Activated CD4-positive, alpha-beta memory T cell treated with anti-CD3 and anti-CD28 coated beads, Interleukin-2, amount 10 ng/mL, durations not matched to agents 7 days and 5 days (primary cell): ENCODE results near the gene CHGA. TPM values are rescaled to one million over a fixed set of nuclear protein-coding genes. Genes with fewer than 3 reads are reported as not detected.

Experiments used
- CTCF ChIA-PET: fragments of 350-600 bp; sonication (Branson Sonifier 250); formaldehyde crosslinking; loops from one replicate; lab custom pipeline; 2021; ENCODE audit warnings: antibody characterized with exemption, inconsistent platforms; lab: Charles Lee
- POLR2A ChIA-PET: fragments of 350-600 bp; sonication (Branson Sonifier 250); formaldehyde crosslinking; loops from one replicate; lab custom pipeline; 2021; ENCODE audit warnings: antibody characterized with exemption; lab: Charles Lee
- DNase-seq: peaks from one replicate; pipeline ENCODE4 v3.0.0-alpha.2; 2020
- H3K27ac Mint-ChIP-seq: one replicate; pipeline ENCODE4 v1.8.0; 2021; ENCODE audit warnings: mild to moderate bottlenecking, mixed read lengths
- H3K27me3 Mint-ChIP-seq: one replicate; pipeline ENCODE4 v1.8.0; 2021; ENCODE audit warnings: mixed read lengths
- H3K36me3 Mint-ChIP-seq: one replicate; pipeline ENCODE4 v1.8.0; 2021; ENCODE audit warnings: low read depth, mixed read lengths
- H3K4me1 Mint-ChIP-seq: one replicate; pipeline ENCODE4 v1.8.0; 2021; ENCODE audit warnings: mixed read lengths
- H3K4me3 Mint-ChIP-seq: one replicate; pipeline ENCODE4 v1.8.0; 2021; ENCODE audit warnings: mild to moderate bottlenecking, mixed read lengths
- H3K9me3 Mint-ChIP-seq: one replicate; pipeline ENCODE4 v1.8.0; 2021; ENCODE audit warnings: mixed read lengths
- total RNA-seq, 2 experiments: library from RNA; stranded (reverse); gene quantifications; one replicate each; pipeline ENCODE4 v1.2.3, GENCODE V29; 2021

CHGA gene
- total RNA-seq, 2 experiments from 2014 or later: not detected

DNA sequence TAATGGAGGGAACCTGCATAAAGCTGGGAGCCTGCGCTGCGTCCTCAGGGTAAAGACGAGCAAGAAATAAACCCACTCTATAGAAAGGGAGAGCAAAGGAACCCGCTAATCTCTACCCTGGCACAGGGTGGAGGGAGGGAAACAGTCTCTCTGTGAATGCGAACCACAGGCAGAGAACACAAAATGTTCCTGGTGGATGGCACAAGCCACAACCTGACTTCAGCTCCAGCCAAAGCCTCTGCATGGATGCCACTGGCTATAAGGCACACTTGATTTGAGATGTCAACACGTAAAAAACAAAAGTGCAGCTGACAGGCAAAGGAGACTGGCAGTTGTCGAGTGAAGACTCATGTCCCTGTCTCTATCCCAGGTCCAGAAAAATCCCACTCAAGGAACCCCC, 32.4 kb downstream of the CHGA start:
- POLR2A ChIA-PET: no interaction called here
- CTCF ChIA-PET: interaction anchor here (1.0 to 2.6 kb wide), 3 partner anchors 158 to 184 kb away, joined by 4 to 7 read pairs (median 4); no protein-coding TSS in a partner anchor

DNA sequence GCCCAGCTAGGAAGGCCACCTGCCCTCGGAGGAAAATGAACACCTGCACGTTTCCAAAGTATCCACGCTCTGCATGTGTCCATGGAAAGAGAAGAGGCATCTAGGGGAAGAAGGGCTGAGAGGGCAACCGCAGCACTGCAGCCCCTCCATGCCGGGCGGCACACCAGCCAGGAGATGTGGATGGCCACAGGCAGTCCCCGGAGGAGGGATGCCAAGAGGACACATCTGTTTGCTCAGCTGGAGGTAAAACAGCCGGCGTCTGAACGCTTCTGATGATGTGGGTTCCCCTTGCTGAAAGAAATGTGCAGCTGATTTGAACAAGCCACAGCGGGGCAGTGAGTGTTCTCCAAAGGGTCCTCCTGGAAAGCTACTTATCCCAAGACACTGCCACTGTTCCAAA, 34.0 kb downstream of the CHGA start:
- no peaks in the 10 kb centered on the region for H3K36me3 Mint-ChIP-seq
- H3K4me1 Mint-ChIP-seq: no peaks in the 10 kb centered on the region
- POLR2A ChIA-PET: no interaction called here
- no peak for DNase-seq
- no peaks in the 10 kb centered on the region for H3K27me3 Mint-ChIP-seq
- no peaks in the 10 kb centered on the region for H3K9me3 Mint-ChIP-seq
- CTCF ChIA-PET: no interaction called here
- no peak overlapping the region for H3K4me3 Mint-ChIP-seq
- no peak overlapping the region for H3K27ac Mint-ChIP-seq

More for the DNA sequence above, 32.4 kb downstream of the CHGA start:
- Mint-ChIP-seq H3K4me3 (no peak overlapping the region), H3K9me3 (no peaks in the 10 kb centered on the region), H3K36me3 (peaks cover 2% of the 10 kb centered on the region), H3K27me3 (no peaks in the 10 kb centered on the region), H3K27ac (no peak overlapping the region), H3K4me1 (no peaks in the 10 kb centered on the region)
- no peak for DNase-seq

DNA sequence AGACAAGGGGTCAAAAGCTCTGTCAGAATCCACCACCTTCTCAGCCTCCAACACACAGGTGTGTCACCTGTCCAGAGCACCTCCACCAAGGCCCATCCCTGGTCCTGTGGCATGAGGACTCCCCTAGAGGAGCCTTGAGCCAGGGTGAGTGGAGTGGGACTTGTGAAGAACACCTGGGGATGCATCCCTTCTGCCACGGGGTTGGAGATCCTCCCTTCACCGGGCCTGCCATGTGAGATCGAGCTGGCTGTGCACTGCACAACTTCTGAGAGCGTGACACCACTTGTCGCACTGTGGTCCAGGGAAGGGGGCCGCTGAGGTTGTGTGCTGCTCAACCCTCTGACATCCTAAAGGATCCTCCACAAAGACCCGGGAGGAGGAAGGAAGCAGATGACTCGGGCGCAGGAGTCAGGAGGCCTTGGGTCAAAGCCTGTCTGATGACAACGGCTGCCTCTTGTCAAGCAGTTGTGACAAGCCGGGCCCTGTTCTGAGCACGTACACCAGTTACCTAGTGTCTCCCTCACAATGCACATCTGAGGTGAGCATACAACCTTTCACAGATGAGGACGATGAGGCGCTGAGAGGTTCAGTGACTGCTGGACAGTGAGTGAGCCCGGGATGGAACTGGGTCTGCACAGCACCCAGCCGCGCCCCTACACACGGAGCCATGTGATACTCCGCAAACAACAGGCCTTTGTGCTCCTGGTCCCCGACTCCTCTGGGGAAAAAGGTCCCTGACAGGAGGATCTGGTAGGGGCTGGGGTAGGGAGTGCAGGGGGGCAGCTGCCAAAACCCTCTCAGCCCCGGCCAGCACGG, 35.6 kb downstream of the CHGA start:
- H3K4me1 Mint-ChIP-seq: no peaks in the 10 kb centered on the region
- no peak overlapping the region for H3K27ac Mint-ChIP-seq
- H3K36me3 Mint-ChIP-seq: no peaks in the 10 kb centered on the region
- DNase-seq: no peak
- H3K27me3 Mint-ChIP-seq: no peaks in the 10 kb centered on the region
- CTCF ChIA-PET: no interaction called here
- H3K4me3 Mint-ChIP-seq: no peak overlapping the region
- POLR2A ChIA-PET: no interaction called here
- H3K9me3 Mint-ChIP-seq: no peaks in the 10 kb centered on the region

DNA sequence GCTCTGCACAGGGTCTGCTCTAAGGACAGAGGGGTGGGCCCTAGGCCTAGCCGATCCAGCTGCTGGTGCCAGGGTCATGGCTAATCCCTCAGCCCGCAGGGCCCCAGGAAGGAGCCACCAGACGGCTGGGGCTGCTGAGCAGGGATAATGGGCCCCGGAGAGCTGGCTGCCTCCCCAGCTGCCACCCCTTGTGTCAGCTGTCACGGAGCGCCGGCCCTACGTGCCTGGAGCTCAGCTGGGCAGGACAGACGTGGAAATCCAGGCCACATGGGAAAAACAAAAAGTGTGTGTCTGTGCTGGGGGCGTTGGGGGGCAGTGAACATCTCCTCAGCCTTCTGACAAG, 36.2 kb downstream of the CHGA start:
- Mint-ChIP-seq H3K4me1 (no peaks in the 10 kb centered on the region), H3K36me3 (no peaks in the 10 kb centered on the region), H3K27me3 (no peaks in the 10 kb centered on the region), H3K27ac (no peak overlapping the region), H3K4me3 (no peak overlapping the region), H3K9me3 (no peaks in the 10 kb centered on the region)
- ChIA-PET POLR2A (no interaction called here), CTCF (no interaction called here)
- no peak for DNase-seq

DNA sequence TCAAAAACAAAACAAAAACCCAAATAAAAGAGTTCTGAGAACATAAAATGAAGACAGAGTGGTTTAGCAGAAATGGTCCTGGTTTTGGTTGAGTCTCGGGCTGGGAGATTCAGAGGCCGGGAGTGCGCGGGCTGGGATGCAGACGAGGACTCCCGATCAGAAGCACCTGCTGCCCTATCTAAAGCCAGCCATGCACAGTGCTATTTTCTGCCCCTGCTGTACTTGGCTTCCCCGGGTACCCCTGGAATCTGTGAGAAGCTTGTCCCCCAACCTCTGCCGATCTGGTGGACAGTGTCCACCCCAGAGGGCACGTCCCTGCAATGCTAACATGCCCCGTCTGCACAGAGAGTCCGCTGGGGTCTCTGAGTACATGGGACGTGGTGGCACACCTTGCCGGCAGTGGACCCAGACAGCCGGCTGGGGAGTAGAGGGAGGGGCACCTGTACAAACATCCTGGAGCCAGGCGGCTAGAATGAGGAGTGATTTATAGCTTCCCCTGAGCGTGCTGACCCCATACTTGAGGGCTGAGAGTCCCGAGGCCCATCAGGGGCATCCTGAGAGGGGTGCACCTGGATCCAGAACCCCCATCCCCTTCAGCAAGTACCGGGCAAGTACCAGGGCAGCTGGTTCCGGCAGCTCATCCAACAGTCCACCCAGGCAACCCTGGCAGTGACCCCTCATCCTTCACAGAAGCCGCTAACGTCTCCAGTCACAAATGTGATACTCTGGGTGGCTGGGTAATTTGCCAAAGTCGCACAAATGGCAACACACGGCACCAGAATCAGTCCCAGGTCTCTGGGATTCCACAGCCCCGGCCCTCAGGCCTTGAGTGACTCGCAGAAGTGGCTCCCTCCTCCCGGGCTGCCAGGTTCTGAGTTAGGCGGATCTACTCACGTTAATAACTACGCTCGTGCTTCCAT, 37.1 kb downstream of the CHGA start:
- Mint-ChIP-seq H3K4me1 (no peaks in the 10 kb centered on the region), H3K27me3 (no peaks in the 10 kb centered on the region), H3K36me3 (no peaks in the 10 kb centered on the region), H3K9me3 (no peaks in the 10 kb centered on the region), H3K4me3 (no peak overlapping the region), H3K27ac (no peak overlapping the region)
- no peak for DNase-seq
- POLR2A ChIA-PET: no interaction called here
- CTCF ChIA-PET: no interaction called here

DNA sequence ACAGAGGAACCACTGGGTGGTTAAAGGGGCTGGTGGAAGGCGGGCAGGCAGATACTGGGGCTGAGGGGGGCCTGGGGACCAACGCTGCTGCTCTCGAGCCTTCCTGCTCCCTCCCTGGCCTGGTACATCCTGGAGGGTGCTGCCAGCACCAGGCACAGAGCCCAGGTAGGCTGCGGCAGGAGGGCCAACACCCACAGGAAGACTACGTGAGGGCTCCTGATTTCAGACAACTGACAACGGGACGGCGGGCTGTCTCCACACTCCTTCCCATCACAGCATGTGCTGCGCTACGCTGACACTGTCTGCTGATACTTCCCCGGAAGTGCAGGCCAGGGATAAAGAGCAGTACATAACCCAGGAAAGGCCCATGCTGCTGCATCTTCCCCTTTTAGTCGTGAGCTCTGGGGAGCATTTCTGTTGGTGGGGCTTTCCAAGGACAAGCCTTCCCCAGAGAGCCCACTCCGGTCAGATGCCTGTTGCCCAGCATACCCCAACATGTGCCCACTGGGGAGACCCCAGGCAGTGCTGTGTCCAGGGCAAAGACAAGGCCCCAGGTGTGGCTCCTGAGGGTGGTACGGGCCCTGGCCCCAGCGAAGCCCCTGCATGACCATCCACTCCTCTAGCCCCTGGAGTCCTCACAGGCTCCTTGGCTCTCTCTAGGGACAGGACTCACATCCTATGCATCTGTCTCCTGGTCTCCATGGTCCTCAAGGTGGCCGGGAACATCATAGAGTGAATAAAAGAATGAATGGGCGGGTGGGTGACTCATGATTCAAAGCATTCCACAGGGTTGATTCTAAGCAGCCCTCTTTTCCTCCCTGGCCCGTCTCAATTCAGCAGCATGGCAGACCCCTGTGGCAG, 38.0 kb downstream of the CHGA start:
- CTCF ChIA-PET: no interaction called here
- no peaks in the 10 kb centered on the region for H3K36me3 Mint-ChIP-seq
- no peak overlapping the region for H3K4me3 Mint-ChIP-seq
- no peaks in the 10 kb centered on the region for H3K4me1 Mint-ChIP-seq
- POLR2A ChIA-PET: no interaction called here
- H3K27ac Mint-ChIP-seq: no peak overlapping the region
- DNase-seq: no peak
- no peaks in the 10 kb centered on the region for H3K27me3 Mint-ChIP-seq
- H3K9me3 Mint-ChIP-seq: no peaks in the 10 kb centered on the region

DNA sequence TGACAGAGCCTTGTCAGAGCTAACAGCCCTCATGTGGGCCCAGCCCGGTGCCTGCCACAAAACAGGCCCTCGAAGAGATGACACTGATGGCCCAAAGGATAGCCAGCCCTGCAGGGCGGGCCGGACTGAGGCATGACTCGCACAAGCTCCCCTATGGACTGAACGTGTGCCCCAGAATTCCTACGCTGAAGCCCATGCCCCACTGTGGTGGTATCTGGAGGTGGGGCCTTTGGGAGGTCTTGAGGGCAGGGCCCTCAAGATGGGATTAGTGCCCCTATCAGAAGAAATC, 38.6 kb downstream of the CHGA start:
- no peaks in the 10 kb centered on the region for H3K4me1 Mint-ChIP-seq
- no peak overlapping the region for H3K4me3 Mint-ChIP-seq

DNA sequence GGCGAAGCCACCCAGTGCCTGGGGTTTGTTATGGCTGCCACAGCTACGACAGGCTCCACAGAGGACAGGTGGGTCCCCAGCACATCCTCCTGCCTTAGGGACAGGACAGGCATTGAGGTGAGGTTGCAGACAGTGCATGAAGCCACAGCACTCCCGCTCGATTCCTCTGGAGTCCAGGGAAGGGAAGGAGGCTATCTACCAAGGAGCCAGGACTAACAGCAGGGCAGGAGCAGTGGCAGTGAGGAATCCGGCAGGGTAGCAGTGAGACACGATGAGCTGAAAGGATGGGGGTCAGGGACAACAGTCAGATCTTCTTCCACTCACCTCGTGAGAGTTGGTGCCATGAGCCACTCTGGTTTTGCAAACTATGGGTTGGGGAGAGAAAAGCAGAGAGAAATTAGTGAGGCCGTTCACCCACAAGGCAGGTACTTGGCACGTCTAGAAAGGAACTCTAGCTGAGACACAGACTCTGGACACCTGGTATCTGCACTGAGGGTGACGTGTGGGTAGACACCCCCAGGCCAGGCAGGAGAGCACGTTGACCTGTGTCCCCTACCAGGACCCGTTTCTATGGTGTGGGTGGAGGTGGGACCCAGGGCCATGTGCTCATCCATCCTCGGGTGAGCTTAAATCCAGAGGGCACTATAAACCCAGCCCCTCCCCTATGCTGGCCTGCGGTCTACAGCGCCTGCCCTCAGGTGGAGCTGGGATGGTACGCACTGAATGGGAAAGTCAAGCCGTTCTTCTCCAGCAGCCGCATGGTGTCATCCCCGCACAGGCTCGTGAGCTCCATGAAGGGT, 39.3 kb downstream of the CHGA start:
- DNase-seq: no peak
- Mint-ChIP-seq H3K4me3 (no peak overlapping the region), H3K4me1 (no peaks in the 10 kb centered on the region), H3K27ac (no peak overlapping the region), H3K36me3 (no peaks in the 10 kb centered on the region), H3K27me3 (no peaks in the 10 kb centered on the region), H3K9me3 (peaks cover under 1% of the 10 kb centered on the region)
- ChIA-PET CTCF (no interaction called here), POLR2A (no interaction called here)

More for the DNA sequence above, 38.6 kb downstream of the CHGA start:
- ChIA-PET CTCF (no interaction called here), POLR2A (no interaction called here)
- no peak for DNase-seq
- Mint-ChIP-seq H3K27ac (no peak overlapping the region), H3K27me3 (no peaks in the 10 kb centered on the region), H3K9me3 (no peaks in the 10 kb centered on the region), H3K36me3 (no peaks in the 10 kb centered on the region)

DNA sequence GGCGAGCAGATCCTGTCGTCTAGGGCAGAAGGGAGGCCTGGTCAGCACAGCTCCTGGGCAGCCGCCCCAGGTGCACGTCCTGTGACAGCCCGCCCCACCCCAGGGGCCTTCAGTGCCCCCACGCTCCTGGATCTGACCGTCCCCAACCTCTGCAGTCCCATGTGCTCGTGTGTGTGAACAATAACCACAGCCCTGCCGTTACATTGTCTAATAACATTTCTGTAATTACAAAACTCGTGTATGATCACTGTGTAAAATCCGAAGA, 39.8 kb downstream of the CHGA start:
- Mint-ChIP-seq H3K4me3 (no peak overlapping the region), H3K9me3 (peaks cover 5% of the 10 kb centered on the region), H3K4me1 (no peaks in the 10 kb centered on the region), H3K27me3 (no peaks in the 10 kb centered on the region), H3K27ac (no peak overlapping the region), H3K36me3 (peaks cover 4% of the 10 kb centered on the region)
- POLR2A ChIA-PET: no interaction called here
- DNase-seq: no peak
- CTCF ChIA-PET: no interaction called here

DNA sequence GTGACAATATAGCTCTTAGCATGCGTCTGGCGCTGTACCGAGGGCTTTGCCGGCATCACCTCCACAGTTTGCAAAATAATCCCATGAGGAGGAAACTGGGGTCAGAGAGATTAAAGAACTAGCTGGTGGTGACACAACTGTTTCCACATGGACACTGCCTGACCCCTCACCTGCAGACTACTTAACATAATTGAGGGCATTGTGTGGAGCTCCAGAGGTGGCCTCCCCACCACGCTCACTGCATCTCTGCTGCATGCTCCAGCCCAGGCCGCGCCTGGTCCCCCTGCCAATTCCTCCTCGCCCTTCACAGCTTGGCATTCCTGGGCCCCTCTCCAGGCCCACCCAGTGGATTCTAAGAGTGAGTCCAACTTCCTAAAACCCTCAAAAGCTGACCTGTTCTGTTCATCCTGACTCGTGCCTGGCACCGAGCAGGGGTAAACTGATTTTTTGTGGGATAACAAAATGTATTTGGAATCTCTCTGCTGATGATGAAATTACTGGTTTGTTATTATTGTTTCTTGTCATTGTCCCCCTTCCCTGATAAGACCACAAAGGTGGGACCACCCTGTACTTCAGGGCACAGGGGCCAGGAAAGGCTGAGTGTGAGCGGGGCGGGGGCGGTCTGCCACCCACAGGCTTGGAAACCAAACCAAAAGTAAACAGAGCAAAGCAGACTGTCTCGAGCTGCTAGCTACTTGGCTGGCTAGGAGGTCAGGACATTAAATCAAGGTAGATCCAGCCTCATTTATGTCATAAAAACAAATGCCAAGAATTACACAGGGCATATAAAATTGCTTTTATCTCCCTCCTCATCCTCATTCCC, 40.6 kb downstream of the CHGA start:
- no peak overlapping the region for H3K27ac Mint-ChIP-seq
- POLR2A ChIA-PET: no interaction called here
- H3K4me1 Mint-ChIP-seq: no peaks in the 10 kb centered on the region
- peaks cover 5% of the 10 kb centered on the region for H3K9me3 Mint-ChIP-seq
- H3K27me3 Mint-ChIP-seq: no peaks in the 10 kb centered on the region
- CTCF ChIA-PET: interaction anchor here (0.8 kb wide), 1 partner anchor 12 kb away, joined by 3 read pairs; no protein-coding TSS in a partner anchor
- no peak for DNase-seq
- H3K36me3 Mint-ChIP-seq: peaks cover 4% of the 10 kb centered on the region
- no peak overlapping the region for H3K4me3 Mint-ChIP-seq

DNA sequence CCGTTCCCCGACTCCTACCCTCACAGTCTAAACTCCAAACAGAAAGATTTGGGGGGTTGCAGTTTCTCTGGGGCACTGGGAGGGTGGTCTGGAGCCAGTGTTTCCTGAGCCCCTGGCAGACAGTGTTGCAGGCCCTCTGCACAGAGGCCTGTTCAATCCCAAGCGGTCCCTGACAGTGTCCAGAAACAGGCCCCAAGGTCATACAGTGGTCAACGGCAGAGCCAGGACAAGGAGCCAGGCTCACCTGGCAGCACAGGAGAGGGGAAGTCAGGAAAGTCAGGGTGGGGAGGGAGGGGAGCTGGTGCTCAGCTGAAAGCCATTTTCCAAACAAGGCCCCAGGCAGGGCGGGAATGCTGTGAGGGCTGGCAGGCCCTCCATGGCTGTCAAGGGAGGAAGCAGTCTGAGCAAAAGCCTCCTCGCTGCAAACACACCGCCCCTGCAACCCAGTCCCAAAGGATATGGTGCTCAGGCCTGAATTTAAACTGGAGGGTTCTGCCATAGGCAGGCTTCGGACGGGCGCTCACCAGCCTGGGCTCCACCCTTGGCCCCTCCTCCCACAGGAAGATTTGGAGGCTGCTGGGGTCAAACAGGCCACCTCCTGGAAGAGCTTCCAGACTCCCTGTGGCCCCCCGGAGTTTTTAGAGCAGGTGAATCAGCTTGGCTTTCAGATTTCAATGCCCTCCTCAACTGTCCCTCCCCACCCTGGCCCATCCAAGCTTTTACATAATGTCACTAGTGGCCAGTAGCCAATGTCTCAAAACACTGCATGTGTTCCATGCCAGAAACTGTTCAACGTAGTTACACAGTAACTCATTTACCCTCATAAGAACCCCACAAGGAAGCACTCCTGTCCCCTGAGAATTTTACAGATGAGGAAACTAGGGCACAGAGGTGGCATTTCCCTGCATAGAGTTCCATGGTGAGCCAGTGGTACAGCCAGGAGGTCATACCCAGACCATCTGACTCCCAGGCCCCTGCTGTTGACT, 41.5 kb downstream of the CHGA start:
- no peak for DNase-seq
- Mint-ChIP-seq H3K27me3 (no peaks in the 10 kb centered on the region), H3K9me3 (peaks cover 5% of the 10 kb centered on the region), H3K36me3 (peaks cover 4% of the 10 kb centered on the region), H3K27ac (no peak overlapping the region), H3K4me1 (no peaks in the 10 kb centered on the region), H3K4me3 (no peak overlapping the region)
- ChIA-PET CTCF (interaction anchor here (0.7 kb wide), 1 partner anchor 70 kb away, joined by 3 read pairs; no protein-coding TSS in a partner anchor), POLR2A (no interaction called here)
